Muscle layer of colon (tissue), 2 donors: Measurements from ENCODE around the gene CHIT1.

ENCODE experiments used
- H3K27ac ChIP-seq: one replicate; pipeline ENCODE4 v1.7.0; 2013; ENCODE audit warnings: low read depth, mild to moderate bottlenecking, low read length, moderate library complexity
- H3K27me3 ChIP-seq, 2 donors: one replicate each; pipeline ENCODE4 v1.7.0; 2013; ENCODE audit warnings: low read length in 2 of 2, mild to moderate bottlenecking in 2 of 2; ENCODE audit not compliant: insufficient read depth in 2 of 2, control insufficient read depth in 1 of 2
- H3K36me3 ChIP-seq: one replicate; pipeline ENCODE4 v1.7.0; 2013; ENCODE audit warnings: mild to moderate bottlenecking, low read length; ENCODE audit not compliant: insufficient read depth
- H3K4me1 ChIP-seq: one replicate; pipeline ENCODE4 v1.7.0; 2013; ENCODE audit warnings: mild to moderate bottlenecking, low read length; ENCODE audit not compliant: insufficient read depth
- H3K4me3 ChIP-seq, 2 donors: one replicate each; pipeline ENCODE4 v1.7.0; 2013; ENCODE audit warnings: low read length in 2 of 2, low read depth in 1 of 2, mild to moderate bottlenecking in 1 of 2, moderate library complexity in 1 of 2
- H3K9ac ChIP-seq: one replicate; pipeline ENCODE4 v1.7.0; 2013; ENCODE audit warnings: low read length
- H3K9me3 ChIP-seq: one replicate; pipeline ENCODE4 v1.7.0; 2013; ENCODE audit warnings: mild to moderate bottlenecking, low read length
- donor health status: abdominal sarcoma.
- donor health status: Adenocarcinoma of cecum.

The CHIT1 gene

GRCh38 chr1:203170625-203171330 is 58.7 kb downstream of the CHIT1 start:
- H3K4me3 ChIP-seq, result no peak overlapping the region
- H3K9ac ChIP-seq, result no peak overlapping the region
- H3K27me3 ChIP-seq, result no peaks in the 10 kb centered on the region
- H3K27ac ChIP-seq, result no peak overlapping the region
- H3K9me3 ChIP-seq, result no peaks in the 10 kb centered on the region
- no peaks in the 10 kb centered on the region for H3K4me1 ChIP-seq
- no peaks in the 10 kb centered on the region for H3K36me3 ChIP-seq

DNA sequence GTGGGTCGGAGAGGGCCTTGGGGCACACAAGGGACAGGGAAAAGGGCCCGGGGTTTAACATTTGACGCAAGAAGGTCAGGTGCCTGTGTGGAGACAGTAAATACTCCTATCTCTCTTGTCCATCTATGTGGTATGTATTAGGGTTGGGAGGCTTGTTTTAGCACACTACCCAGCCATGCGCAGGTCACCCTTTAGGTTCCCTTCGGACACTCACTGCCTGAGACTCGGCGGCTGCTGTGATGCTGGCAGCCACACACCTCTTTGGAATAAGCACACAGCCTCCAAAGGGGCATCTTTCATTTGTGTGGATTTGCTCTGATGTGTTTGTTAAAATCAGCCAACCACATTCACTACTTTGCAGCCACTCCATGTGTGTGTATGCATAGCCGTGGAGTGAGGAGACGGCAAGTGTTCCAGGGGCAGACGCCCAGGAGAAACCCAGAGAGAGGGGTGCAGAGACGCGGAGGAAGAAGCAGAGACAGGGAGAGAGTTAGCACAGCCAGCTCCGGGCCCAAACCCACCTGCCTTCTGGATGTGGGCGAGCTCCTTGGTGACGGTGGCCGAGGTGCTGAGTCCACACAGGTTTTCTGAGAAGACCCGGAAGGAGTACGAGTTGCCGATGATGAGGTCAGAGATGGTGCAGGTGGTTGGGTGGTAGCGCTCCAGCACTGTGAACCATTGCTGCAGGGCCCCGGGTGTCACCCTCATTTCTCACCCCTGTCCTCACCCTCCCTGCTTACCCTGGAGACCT is 59.5 kb downstream of the CHIT1 start:
- no peak overlapping the region for H3K4me3 ChIP-seq
- H3K36me3 ChIP-seq, result no peaks in the 10 kb centered on the region
- H3K27me3 ChIP-seq, result no peaks in the 10 kb centered on the region
- no peak overlapping the region for H3K27ac ChIP-seq
- H3K9ac ChIP-seq, result no peak overlapping the region
- H3K4me1 ChIP-seq, result no peaks in the 10 kb centered on the region
- H3K9me3 ChIP-seq, result no peaks in the 10 kb centered on the region

GRCh38 chr1:203168991-203169390 is 60.5 kb downstream of the CHIT1 start:
- H3K9me3 ChIP-seq, result no peaks in the 10 kb centered on the region
- H3K27me3 ChIP-seq, result no peaks in the 10 kb centered on the region
- no peak overlapping the region for H3K9ac ChIP-seq
- H3K27ac ChIP-seq, result no peak overlapping the region
- no peaks in the 10 kb centered on the region for H3K36me3 ChIP-seq
- H3K4me3 ChIP-seq, result no peak overlapping the region
- H3K4me1 ChIP-seq, result no peaks in the 10 kb centered on the region

DNA sequence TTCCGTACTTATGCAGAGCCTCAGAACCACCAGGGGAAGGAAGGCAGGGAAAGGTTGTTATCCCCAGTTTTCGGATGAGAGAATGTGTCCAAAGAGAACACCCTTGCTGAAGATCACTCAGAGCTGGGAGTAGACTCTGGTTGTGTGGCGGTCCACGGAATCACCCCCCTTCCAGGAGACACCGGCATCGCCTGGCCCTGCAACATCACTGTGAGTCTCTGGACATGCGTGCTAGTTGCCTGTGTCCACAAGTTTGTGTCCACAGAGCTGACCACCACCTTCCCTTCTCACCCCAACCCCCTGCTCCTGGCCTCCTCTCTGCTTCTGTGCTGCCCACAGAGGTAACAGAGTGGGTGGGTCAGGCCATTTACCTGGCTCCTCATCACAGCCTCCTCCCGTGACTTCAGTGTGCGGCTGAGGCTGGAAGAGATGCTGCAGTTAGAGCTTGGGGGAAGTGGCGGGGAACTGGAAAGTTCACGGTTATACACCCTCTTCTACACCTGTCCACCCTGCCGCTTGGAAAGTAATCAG is 61.2 kb downstream of the CHIT1 start:
- Histone ChIP-seq H3K36me3 (no peaks in the 10 kb centered on the region), H3K27me3 (no peaks in the 10 kb centered on the region), H3K27ac (no peak overlapping the region), H3K9ac (no peak overlapping the region), H3K4me3 (no peak overlapping the region), H3K4me1 (no peaks in the 10 kb centered on the region), H3K9me3 (no peaks in the 10 kb centered on the region)

GRCh38 chr1:203167913-203168200 is 61.6 kb downstream of the CHIT1 start:
- Histone ChIP-seq H3K27me3 (no peaks in the 10 kb centered on the region), H3K27ac (no peak overlapping the region), H3K9me3 (no peaks in the 10 kb centered on the region), H3K4me3 (no peak overlapping the region), H3K9ac (no peak overlapping the region), H3K4me1 (no peaks in the 10 kb centered on the region), H3K36me3 (no peaks in the 10 kb centered on the region)

DNA sequence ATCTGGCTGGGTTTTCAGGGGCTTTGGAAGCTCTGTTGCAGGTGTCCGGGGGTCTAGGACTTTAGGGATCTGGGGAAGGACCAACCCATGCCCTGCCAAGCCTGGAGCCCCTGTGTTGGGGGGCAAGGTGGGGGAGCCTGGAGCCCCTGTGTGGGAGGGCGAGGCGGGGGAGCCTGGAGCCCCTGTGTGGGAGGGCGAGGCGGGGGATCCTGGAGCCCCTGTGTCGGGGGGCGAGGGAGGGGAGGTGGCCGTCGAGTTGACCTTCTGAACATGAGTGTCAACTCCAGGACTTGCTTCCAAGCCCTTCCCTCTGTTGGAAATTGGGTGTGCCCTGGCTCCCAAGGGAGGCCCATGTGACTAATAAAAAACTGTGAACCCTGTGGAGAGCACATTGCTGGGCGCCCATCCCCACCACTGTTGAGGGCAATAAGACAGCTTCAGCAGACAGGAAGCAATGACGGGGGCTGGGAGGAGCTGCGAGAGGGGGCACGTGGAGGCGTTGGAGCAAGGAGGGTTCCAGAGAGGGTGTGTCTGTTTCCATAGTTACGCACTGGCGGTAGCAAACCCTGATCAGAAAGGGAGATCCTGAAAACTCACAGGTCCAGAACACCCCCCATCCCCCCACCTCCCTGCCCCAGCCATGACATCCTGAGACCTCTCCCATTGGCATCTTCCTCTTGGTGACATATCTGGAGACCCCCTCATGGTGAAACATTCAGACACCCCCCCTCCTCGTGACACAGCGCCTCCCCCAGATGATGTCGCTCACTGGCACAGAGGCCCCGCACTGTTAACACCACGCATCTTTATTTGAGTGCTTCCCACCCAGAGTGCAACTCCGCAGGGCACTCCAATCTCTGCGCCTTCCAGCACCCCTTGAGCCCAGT is 62.2 kb downstream of the CHIT1 start:
- no peaks in the 10 kb centered on the region for H3K36me3 ChIP-seq
- H3K9ac ChIP-seq, result no peak overlapping the region
- H3K4me3 ChIP-seq, result no peak overlapping the region
- no peaks in the 10 kb centered on the region for H3K27me3 ChIP-seq
- H3K9me3 ChIP-seq, result no peaks in the 10 kb centered on the region
- H3K4me1 ChIP-seq, result no peaks in the 10 kb centered on the region
- no peak overlapping the region for H3K27ac ChIP-seq

GRCh38 chr1:203166192-203166940 is 63.1 kb downstream of the CHIT1 start:
- H3K9me3 ChIP-seq, result no peaks in the 10 kb centered on the region
- H3K9ac ChIP-seq, result no peak overlapping the region
- no peaks in the 10 kb centered on the region for H3K27me3 ChIP-seq
- no peaks in the 10 kb centered on the region for H3K36me3 ChIP-seq
- no peaks in the 10 kb centered on the region for H3K4me1 ChIP-seq
- H3K27ac ChIP-seq, result no peak overlapping the region
- H3K4me3 ChIP-seq, result no peak overlapping the region
